Mesendoderm (in vitro differentiated cells): Measurements from ENCODE around the gene SYCN. TPM values are rescaled to one million over a fixed set of nuclear protein-coding genes. Genes with fewer than 3 reads are reported as not detected.

Experiments
- DNase-seq: peaks from one replicate; pipeline ENCODE4 v3.0.0; 2013
- H2AK5ac ChIP-seq: 2 replicates; pipeline ENCODE4 v1.6.1; 2013; ENCODE audit warnings: low read length, inconsistent platforms
- H2BK120ac ChIP-seq: 2 replicates; pipeline ENCODE4 v1.6.1; 2013; ENCODE audit warnings: low read depth, mild to moderate bottlenecking, low read length, moderate library complexity, mixed read lengths
- H2BK15ac ChIP-seq: replicated peaks from 2 replicates; pipeline ENCODE4 v1.6.1; 2013; ENCODE audit warnings: low read depth, mild to moderate bottlenecking, moderate library complexity
- H2BK5ac ChIP-seq: 2 replicates; pipeline ENCODE4 v1.6.1; 2013; ENCODE audit warnings: low read length, inconsistent platforms
- H3K18ac ChIP-seq: 2 replicates; pipeline ENCODE4 v1.6.1; 2013; ENCODE audit warnings: mild to moderate bottlenecking, low read length, mixed read lengths
- H3K23ac ChIP-seq: one replicate; pipeline ENCODE4 v1.6.1; 2013; ENCODE audit warnings: low read length
- H3K27ac ChIP-seq: 2 replicates; pipeline ENCODE4 v1.5.1; 2013; ENCODE audit warnings: low read depth, mild to moderate bottlenecking, inconsistent platforms, low read length, moderate library complexity
- H3K27me3 ChIP-seq: 2 replicates; pipeline ENCODE4 v1.6.1; 2013; ENCODE audit warnings: low read length, control low read depth, mild to moderate bottlenecking, inconsistent platforms; ENCODE audit not compliant: insufficient read depth, poor library complexity
- H3K36me3 ChIP-seq: 2 replicates; pipeline ENCODE4 v1.6.1; 2013; ENCODE audit warnings: low read length, inconsistent platforms; ENCODE audit not compliant: control insufficient read depth, insufficient read depth
- H3K4ac ChIP-seq: one replicate; pipeline ENCODE4 v1.6.1; 2013; ENCODE audit warnings: low read depth, mild to moderate bottlenecking, low read length, moderate library complexity
- H3K4me1 ChIP-seq: 2 replicates; pipeline ENCODE4 v1.6.1; 2013; ENCODE audit warnings: low read depth, low read length, inconsistent platforms; ENCODE audit not compliant: control insufficient read depth
- H3K4me2 ChIP-seq: 2 replicates; pipeline ENCODE4 v1.6.1; 2013; ENCODE audit warnings: low read length
- H3K4me3 ChIP-seq: 2 replicates; pipeline ENCODE4 v1.5.1; 2013; ENCODE audit warnings: mild to moderate bottlenecking, low read length
- H3K56ac ChIP-seq: one replicate; pipeline ENCODE4 v1.6.1; 2013; ENCODE audit warnings: low read length
- H3K79me1 ChIP-seq: 2 replicates; pipeline ENCODE4 v1.6.1; 2013; ENCODE audit warnings: low read length, inconsistent platforms
- H3K79me2 ChIP-seq: 2 replicates; pipeline ENCODE4 v1.6.1; 2013; ENCODE audit warnings: mild to moderate bottlenecking, low read length; ENCODE audit not compliant: control insufficient read depth, insufficient read depth
- H3K9ac ChIP-seq: 2 replicates; pipeline ENCODE4 v1.6.1; 2013; ENCODE audit warnings: low read length, inconsistent platforms
- H4K5ac ChIP-seq: one replicate; pipeline ENCODE4 v1.6.1; 2013; ENCODE audit warnings: low read length
- H4K8ac ChIP-seq: one replicate; pipeline ENCODE4 v1.6.1; 2013; ENCODE audit warnings: low read depth, mild to moderate bottlenecking, control low read depth, low read length, moderate library complexity
- WGBS: extraction: QIAGEN DNeasy Blood & Tissue Kit; methylation state at CpG from one replicate; pipeline ENCODE4 v1.1.7; 2013; ENCODE audit warnings: low lambda C conversion rate, missing lambda C conversion rate; ENCODE audit not compliant: insufficient coverage; ENCODE audit errors: extremely low coverage; 5-methylcytosine and 5-hydroxymethylcytosine counted together
- polyA plus RNA-seq, 2 experiments: library from polyadenylated mRNA; stranded (reverse); fragments of 200-250 nt; gene quantifications; one replicate each; pipeline ENCODE4 v1.2.3, GENCODE V29; 2013

SYCN gene
- polyA plus RNA-seq (2013, experiment 1 of 2): not detected
- polyA plus RNA-seq (2013, experiment 2 of 2): not detected

DNA sequence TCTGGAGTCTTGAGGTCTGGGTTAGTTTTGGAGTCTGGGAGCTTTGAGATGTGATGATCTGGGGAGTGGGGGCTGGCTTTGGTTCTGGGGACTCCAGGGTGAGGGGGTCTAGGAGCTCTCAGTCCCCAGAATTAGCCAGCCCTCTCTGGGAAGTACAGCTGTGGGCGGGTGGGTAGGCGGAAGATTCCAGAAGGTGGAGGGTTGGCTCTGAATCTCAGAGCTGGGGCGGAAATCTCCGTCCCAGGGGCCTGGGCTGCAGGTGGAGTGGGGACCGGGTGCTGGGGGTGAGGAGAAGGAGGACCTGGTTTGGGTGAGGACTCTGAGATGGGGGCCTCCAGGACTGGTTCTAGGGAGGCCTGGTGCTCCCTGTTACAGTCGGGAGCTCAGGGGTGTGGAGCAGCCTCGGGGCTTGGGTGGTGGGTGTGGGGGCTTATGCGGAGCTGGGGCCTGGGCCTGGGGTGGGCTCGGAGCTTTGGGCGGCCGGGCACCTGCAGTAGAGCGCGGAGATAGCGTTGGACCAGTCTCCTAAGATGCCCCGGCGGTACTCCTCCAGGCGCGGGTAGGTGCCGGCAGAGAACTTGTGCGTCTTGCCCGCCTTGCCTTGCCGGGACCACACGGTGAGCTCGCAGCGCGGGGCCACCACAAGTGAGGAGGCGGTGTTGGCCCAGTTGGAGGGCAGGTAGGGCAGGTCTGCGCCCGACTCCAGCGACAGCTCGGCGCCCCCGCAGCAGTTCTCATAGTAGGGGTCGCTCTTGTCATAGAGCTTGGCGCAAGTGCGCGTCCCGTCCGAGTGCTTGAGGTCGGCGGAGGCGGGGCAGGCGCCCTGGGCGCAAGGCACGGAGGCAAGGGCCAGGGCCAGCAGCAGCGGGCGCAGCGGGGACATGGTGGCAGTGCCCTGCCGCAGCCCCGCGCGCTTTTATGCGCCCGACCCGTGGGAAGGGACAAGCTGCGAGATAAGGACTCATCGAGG, at the start of gene SYCN:
Gene SYCN (minus strand): TSS at position 892 of the 970 bp plus-strand sequence. CDS start 9 bp downstream, at position 883.
- no peak within 1 kb of the TSS for H4K8ac ChIP-seq
- no peak for DNase-seq
- no peak within 1 kb of the TSS for H3K4me3 ChIP-seq
- no peak within 1 kb of the TSS for H3K4me2 ChIP-seq
- H3K4me1 ChIP-seq: no peaks in the 10 kb centered on the region
- H2BK5ac ChIP-seq: no peak within 1 kb of the TSS
- H3K23ac ChIP-seq: no peak within 1 kb of the TSS
- no peaks in the 10 kb centered on the region for H3K36me3 ChIP-seq
- no peak within 1 kb of the TSS for H3K27ac ChIP-seq
- no peaks in the 10 kb centered on the region for H3K27me3 ChIP-seq
- H3K79me2 ChIP-seq: no peaks in the 10 kb centered on the region
- WGBS: no CpG with 5 or more reads among the region's 57 CpGs
- no peak within 1 kb of the TSS for H3K56ac ChIP-seq
- H2BK120ac ChIP-seq: no peak within 1 kb of the TSS
- no peak within 1 kb of the TSS for H3K9ac ChIP-seq
- H3K4ac ChIP-seq: no peak within 1 kb of the TSS
- H3K79me1 ChIP-seq: no peaks in the 10 kb centered on the region
- no peak within 1 kb of the TSS for H4K5ac ChIP-seq
- H2AK5ac ChIP-seq: no peak within 1 kb of the TSS
- no peak within 1 kb of the TSS for H2BK15ac ChIP-seq
- H3K18ac ChIP-seq: no peak within 1 kb of the TSS

DNA sequence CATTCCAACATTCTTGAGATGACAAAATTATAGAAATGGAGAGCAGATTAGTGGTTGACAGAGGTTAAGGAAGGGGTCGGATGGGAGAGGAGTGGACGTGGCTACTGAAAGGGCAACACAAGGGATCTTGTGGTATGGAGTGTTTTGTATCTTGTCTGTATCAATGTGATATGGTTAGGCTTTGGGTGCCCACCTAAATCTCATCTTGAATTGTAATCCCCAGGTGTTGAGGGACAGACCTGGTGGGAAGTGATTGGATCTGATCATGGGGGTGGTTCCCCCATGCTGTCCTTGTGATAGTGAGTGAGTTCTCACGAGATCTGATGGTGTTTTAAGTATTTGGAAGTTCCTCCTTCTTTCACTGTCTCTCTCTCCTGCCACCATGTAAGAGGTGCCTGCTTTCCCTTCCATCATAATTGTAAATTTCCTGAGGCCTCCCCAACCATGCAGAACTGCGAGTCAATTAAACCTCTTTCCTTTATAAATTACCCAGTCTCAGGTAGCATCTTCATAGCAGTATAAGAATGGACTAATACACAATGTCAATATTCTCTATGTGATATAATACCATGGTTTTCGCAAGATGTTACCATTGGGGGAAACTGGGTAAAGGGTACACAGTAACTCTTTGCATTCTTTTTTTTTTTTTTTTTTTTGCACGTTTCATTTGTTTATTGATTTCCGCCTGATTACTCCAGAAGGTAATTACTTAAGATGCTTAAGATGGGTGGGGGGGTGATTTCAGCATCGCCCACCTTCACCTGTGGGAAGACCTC, 49.5 kb upstream of the SYCN start:
- no peak overlapping the region for H4K8ac ChIP-seq
- H3K79me1 ChIP-seq: no peaks in the 10 kb centered on the region
- no peaks in the 10 kb centered on the region for H3K79me2 ChIP-seq
- H3K4me1 ChIP-seq: no peaks in the 10 kb centered on the region
- H3K23ac ChIP-seq: no peak overlapping the region
- no peak overlapping the region for H3K56ac ChIP-seq
- H3K4ac ChIP-seq: no peak overlapping the region
- no peak overlapping the region for H3K18ac ChIP-seq
- H2BK5ac ChIP-seq: no peak overlapping the region
- no peak overlapping the region for H2BK15ac ChIP-seq
- DNase-seq: no peak
- no CpG with 5 or more reads among the region's 8 CpGs for WGBS
- H2AK5ac ChIP-seq: no peak overlapping the region
- no peak overlapping the region for H3K9ac ChIP-seq
- no peak overlapping the region for H3K4me2 ChIP-seq
- peaks cover 13% of the 10 kb centered on the region for H3K27me3 ChIP-seq
- H3K4me3 ChIP-seq: no peak overlapping the region
- H3K36me3 ChIP-seq: no peaks in the 10 kb centered on the region
- no peak overlapping the region for H4K5ac ChIP-seq
- H2BK120ac ChIP-seq: no peak overlapping the region
- H3K27ac ChIP-seq: no peak overlapping the region

DNA sequence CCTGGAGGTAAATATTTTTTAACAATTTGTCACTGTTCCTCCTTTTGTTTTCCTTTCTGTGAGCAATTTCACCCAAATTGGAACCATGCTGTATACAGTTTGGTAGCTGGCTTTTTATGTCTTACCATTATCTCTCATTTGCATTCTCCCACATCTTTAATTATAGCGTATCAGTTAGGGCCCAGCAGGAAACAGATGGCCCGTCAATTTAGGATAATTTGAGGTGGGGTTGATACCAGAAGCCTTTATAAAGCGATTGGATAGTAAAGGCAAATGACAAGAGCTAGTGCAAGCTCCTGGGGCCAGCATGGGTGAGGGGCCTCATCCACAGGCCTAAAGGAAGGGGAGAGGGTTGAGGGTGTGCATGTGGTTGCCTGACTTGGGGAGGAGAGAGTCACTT, 48.4 kb upstream of the SYCN start:
- Histone ChIP-seq H2BK120ac (no peak overlapping the region), H4K5ac (no peak overlapping the region), H3K9ac (no peak overlapping the region), H3K79me1 (no peaks in the 10 kb centered on the region), H3K18ac (no peak overlapping the region), H3K4me2 (no peak overlapping the region), H3K79me2 (no peaks in the 10 kb centered on the region), H2AK5ac (no peak overlapping the region), H3K4ac (no peak overlapping the region), H3K27ac (no peak overlapping the region), H4K8ac (no peak overlapping the region), H3K4me1 (no peaks in the 10 kb centered on the region), H3K56ac (no peak overlapping the region), H3K23ac (no peak overlapping the region), H3K36me3 (no peaks in the 10 kb centered on the region), H2BK5ac (no peak overlapping the region), H2BK15ac (no peak overlapping the region), H3K4me3 (no peak overlapping the region), H3K27me3 (peaks cover 24% of the 10 kb centered on the region)
- WGBS: no CpG with 5 or more reads among the region's 3 CpGs
- DNase-seq: peak; percentile 17

DNA sequence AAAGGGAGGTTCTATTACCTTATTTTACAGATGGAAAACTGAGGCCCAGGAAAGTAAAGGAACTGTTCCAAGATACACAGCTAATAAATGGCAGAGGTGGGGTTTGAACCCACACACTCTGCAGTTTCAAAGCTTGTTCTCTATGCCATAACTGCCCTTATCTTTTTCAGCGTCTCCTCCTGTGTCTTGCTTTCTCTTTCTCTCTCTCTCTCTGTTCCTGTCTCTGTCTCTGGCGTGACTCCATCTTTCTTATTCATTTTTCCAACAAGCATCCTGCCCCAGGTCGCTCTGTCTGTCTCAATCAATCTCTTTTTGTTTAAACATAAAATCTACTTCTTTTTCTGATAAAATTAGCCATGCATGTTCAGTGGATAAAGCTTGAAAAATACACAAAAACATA, 47.8 kb upstream of the SYCN start:
- Histone ChIP-seq H4K8ac (no peak overlapping the region), H3K4me1 (no peaks in the 10 kb centered on the region), H2BK120ac (no peak overlapping the region), H2AK5ac (no peak overlapping the region), H3K27me3 (peaks cover 27% of the 10 kb centered on the region), H3K18ac (no peak overlapping the region), H3K79me1 (no peaks in the 10 kb centered on the region), H3K23ac (no peak overlapping the region), H3K36me3 (no peaks in the 10 kb centered on the region), H3K4me3 (no peak overlapping the region), H2BK15ac (no peak overlapping the region), H3K79me2 (no peaks in the 10 kb centered on the region), H4K5ac (no peak overlapping the region), H3K56ac (no peak overlapping the region), H3K27ac (no peak overlapping the region), H3K9ac (no peak overlapping the region), H3K4ac (no peak overlapping the region), H3K4me2 (no peak overlapping the region), H2BK5ac (no peak overlapping the region)
- WGBS: no CpG with 5 or more reads among the region's 3 CpGs
- DNase-seq: no peak

DNA sequence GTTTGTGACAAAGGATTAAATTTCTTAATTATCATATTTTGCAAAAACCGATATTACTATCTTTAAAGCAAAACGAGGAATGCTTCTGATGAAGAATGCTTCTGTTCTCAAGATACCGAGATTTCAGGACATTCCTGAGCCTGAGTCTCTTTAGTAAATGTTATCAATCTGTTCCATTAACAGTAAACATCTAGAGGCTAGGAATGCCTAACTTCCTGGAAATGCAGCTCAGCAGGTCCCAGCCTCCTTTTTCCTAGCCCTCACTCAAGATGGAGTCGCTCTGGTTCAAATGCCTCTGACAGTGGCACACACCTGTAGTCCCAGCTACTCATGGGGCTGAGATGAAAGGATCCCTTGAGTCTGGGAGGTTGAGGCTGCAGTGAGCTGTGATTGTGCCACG, 47.0 kb upstream of the SYCN start:
- no peak overlapping the region for H2BK15ac ChIP-seq
- no CpG with 5 or more reads among the region's 5 CpGs for WGBS
- no peak overlapping the region for H3K4me2 ChIP-seq
- peak; percentile 9 for DNase-seq
- no peaks in the 10 kb centered on the region for H3K79me1 ChIP-seq
- no peak overlapping the region for H3K4me3 ChIP-seq
- H3K27ac ChIP-seq: no peak overlapping the region
- H3K4ac ChIP-seq: no peak overlapping the region
- H3K23ac ChIP-seq: no peak overlapping the region
- H2BK5ac ChIP-seq: no peak overlapping the region
- H2AK5ac ChIP-seq: no peak overlapping the region
- H3K36me3 ChIP-seq: no peaks in the 10 kb centered on the region
- no peak overlapping the region for H4K8ac ChIP-seq
- no peak overlapping the region for H4K5ac ChIP-seq
- H3K27me3 ChIP-seq: peaks cover 27% of the 10 kb centered on the region
- H3K79me2 ChIP-seq: no peaks in the 10 kb centered on the region
- no peak overlapping the region for H3K9ac ChIP-seq
- no peak overlapping the region for H3K18ac ChIP-seq
- H3K56ac ChIP-seq: no peak overlapping the region
- H3K4me1 ChIP-seq: no peaks in the 10 kb centered on the region
- no peak overlapping the region for H2BK120ac ChIP-seq
